ENCODE measurements around the gene GPR75. TPM values are rescaled to one million over a fixed set of nuclear protein-coding genes. Genes with fewer than 3 reads are reported as not detected.

GPR75 gene
- total and polyA plus RNA-seq, 5 experiments from 2014 or later, result 0.14 to 5.4 (median 5.2) TPM; not detected in 2

DNA sequence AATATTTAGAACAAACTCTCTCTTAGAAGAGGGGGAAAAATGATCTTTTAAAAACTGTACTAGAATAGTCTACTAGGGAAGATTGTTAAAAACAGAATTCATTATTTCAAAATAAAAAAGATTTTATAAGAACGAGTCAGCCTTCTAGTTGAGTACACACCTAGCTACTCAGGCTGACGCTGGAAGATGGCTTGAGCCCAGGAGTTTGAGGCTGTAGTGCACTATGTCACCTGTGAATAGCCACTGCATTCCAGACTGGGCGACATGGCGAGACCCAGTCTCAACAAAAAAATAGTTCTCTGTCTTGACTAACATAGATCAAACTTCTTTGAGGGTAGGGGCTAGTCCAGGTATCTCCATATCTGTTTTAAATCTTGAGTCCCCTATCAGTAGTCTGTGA lies 39.1 kb downstream of the GPR75 start:
- Mint-ChIP-seq H3K27me3 (no peaks in the 10 kb centered on the region), H3K36me3 (peaks cover 6 to 40% (median 19%) of the 10 kb centered on the region in 3 donors), H3K9me3 (no peaks in the 10 kb centered on the region), H3K4me3 (no peak overlapping the region), H3K4me1 (no peaks in the 10 kb centered on the region), H3K27ac (no peak overlapping the region)
- DNase-seq (no peak), ATAC-seq (no peak)
- POLR2A ChIA-PET, result no interaction called here

DNA sequence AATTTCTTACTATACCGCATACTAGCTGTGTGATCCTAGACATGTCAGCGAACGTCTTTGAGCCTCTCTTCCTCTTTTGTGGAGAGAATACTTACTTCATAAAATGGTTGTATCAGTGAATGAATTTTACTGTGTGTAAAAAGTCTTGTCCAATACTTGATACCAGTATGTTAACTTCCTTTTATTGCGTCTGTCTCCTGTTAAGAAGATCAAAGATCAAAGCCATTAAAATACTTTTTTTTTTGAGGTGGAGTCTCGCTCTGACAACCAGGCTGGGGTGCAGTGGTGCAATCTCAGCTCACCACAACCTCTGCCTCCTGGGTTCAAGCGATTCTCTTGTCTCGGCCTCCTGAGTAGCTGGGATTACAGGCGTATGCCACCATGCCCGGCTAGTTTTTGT lies 39.7 kb downstream of the GPR75 start:
- Mint-ChIP-seq H3K4me3 (no peak overlapping the region), H3K27ac (no peak overlapping the region), H3K4me1 (no peaks in the 10 kb centered on the region), H3K9me3 (no peaks in the 10 kb centered on the region), H3K27me3 (no peaks in the 10 kb centered on the region), H3K36me3 (peaks cover 6 to 47% (median 25%) of the 10 kb centered on the region in 3 donors)
- POLR2A ChIA-PET, result no interaction called here
- DNase-seq, result no peak
- ATAC-seq, result no peak

- H3K4me3 Mint-ChIP-seq, result no peak overlapping the region
- ATAC-seq (no peak), DNase-seq (no peak)
- H3K27me3 Mint-ChIP-seq, result no peaks in the 10 kb centered on the region
- POLR2A ChIA-PET, result no interaction called here
- peak overlapping the region in 3 of 10 donors; percentile 27 to 51 (median 43) for H3K27ac Mint-ChIP-seq
- H3K4me1 Mint-ChIP-seq, result no peaks in the 10 kb centered on the region
- H3K36me3 Mint-ChIP-seq, result peaks cover 6 to 49% (median 25%) of the 10 kb centered on the region in 3 donors
- H3K9me3 Mint-ChIP-seq, result no peaks in the 10 kb centered on the region
These were observed 40.1 kb downstream of the GPR75 start for GRCh38 chr2:53819634-53820033.

DNA sequence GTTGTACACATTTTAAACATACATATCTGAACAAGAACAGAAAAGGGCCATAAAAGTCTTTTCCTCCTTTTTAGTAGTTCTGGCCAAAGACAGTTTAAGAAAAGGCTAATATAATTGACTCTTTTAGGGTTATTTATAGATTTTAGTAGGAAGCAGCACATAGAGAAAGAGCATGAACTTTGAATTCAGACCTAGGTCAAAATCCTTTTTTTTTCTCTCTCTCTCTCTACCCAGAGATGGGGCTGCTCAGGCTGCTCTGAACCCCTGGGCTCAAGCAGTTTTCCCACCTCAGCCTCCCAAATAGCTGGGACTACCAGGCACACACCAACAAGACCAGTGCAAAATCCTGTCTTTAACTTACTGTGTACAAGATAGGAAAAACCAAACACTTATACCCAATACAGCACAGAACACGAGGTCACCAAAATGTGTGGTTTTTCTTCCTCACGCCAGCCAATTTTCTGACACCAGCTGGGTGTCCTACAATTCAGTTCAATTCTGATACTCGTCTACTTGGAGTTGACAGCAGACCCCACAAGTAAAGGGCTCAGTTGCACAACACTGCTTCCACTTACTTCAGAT lies 40.8 kb downstream of the GPR75 start:
- Mint-ChIP-seq H3K36me3 (peaks cover 6 to 54% (median 25%) of the 10 kb centered on the region in 3 donors), H3K4me3 (no peak overlapping the region), H3K9me3 (no peaks in the 10 kb centered on the region), H3K27me3 (no peaks in the 10 kb centered on the region), H3K27ac (peak overlapping the region in 3 of 10 donors; percentile 6 to 70 (median 43)), H3K4me1 (no peaks in the 10 kb centered on the region)
- no peak for ATAC-seq
- POLR2A ChIA-PET, result no interaction called here
- DNase-seq, result no peak

GRCh38 chr2:53813151-53813550 lies 46.6 kb downstream of the GPR75 start:
- DNase-seq (no peak), ATAC-seq (no peak)
- POLR2A ChIA-PET, result no interaction called here
- no peak overlapping the region for H3K4me3 Mint-ChIP-seq
- no peaks in the 10 kb centered on the region for H3K4me1 Mint-ChIP-seq
- H3K36me3 Mint-ChIP-seq, result peaks cover 6 to 92% (median 39%) of the 10 kb centered on the region in 3 donors
- H3K9me3 Mint-ChIP-seq, result no peaks in the 10 kb centered on the region
- H3K27ac Mint-ChIP-seq, result peak overlapping the region in 1 of 10 donors; percentile 9
- H3K27me3 Mint-ChIP-seq, result no peaks in the 10 kb centered on the region

- POLR2A ChIA-PET, result no interaction called here
- no peak for DNase-seq
- Mint-ChIP-seq H3K36me3 (peaks cover 0 to 93% (median 33%) of the 10 kb centered on the region in 3 donors), H3K4me1 (peaks cover 0 to 3% (median 0%) of the 10 kb centered on the region in 4 donors), H3K9me3 (no peaks in the 10 kb centered on the region), H3K4me3 (no peak overlapping the region), H3K27me3 (no peaks in the 10 kb centered on the region), H3K27ac (no peak overlapping the region)
- no peak for ATAC-seq
These were observed 48.2 kb downstream of the GPR75 start for GRCh38 chr2:53811601-53812000.

Small RNA genes within 50 kb of the gene (microRNA-seq; reads per million reads assigned to microRNA genes)
- gene MIR3682 (ENCODE audit: borderline microRNAs expressed), result not detected

Other genes with a start within 250 kb of the GPR75 start
- gene CHAC2, start 92.2 kb downstream of the GPR75 start, total RNA-seq, result 1 to 10 TPM; 1.5 to 2.3 TPM
- 1 to 10 TPM; 4.0 to 5.4 (median 4.1) TPM for gene CHAC2, start 92.2 kb downstream of the GPR75 start, polyA plus RNA-seq
- gene ASB3, start 73.0 kb downstream of the GPR75 start, total RNA-seq, result 10 to 100 TPM; 34.5 to 39.8 TPM
- gene ASB3, start 73.0 kb downstream of the GPR75 start, polyA plus RNA-seq, result 10 to 100 TPM; 14.9 to 17.4 (median 16.4) TPM
- gene ERLEC1, start 72.9 kb downstream of the GPR75 start, total RNA-seq, result 10 to 100 TPM; 23.7 to 27.6 TPM
- 10 to 100 TPM; 24.7 to 32.5 (median 28.7) TPM for gene ERLEC1, start 72.9 kb downstream of the GPR75 start, polyA plus RNA-seq
- 10 to 100 TPM; 58.1 to 59.9 TPM for gene PSME4, start 111.0 kb upstream of the GPR75 start, total RNA-seq
- 1 to 10 TPM; 3.5 to 4.3 (median 3.8) TPM for gene PSME4, start 111.0 kb upstream of the GPR75 start, polyA plus RNA-seq

All from naive thymus-derived CD8-positive, alpha-beta T cell (primary cell).